Measurements from ENCODE around the gene MRPL19.

DNA sequence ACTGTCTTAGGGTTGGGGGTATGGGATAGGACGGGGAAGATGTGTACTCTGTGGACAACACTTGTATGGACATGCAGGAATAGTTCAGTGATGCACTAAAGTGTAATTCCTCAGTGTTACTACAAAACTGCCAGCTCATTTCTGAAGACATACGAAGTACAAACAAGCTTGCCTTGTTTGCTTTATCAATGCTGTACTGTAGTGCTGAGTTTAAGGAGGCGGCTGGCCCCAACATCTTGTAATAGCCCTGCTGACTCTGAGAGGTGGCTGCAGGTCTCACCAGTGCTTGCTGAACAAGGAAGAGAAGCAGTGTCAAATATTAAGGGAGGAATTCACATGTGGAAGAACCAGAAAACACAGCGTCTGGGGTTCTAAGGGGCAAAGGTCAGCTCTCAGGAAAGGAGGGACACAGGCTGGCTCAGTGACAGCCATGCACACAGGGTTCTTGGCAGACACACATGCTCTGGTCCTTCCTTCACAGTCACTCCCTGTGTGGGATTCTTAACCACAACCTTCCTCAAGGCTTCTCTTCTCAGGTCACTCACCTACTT, 46.0 kb upstream of the MRPL19 start:
- TF ChIP-seq, protein P1, sequence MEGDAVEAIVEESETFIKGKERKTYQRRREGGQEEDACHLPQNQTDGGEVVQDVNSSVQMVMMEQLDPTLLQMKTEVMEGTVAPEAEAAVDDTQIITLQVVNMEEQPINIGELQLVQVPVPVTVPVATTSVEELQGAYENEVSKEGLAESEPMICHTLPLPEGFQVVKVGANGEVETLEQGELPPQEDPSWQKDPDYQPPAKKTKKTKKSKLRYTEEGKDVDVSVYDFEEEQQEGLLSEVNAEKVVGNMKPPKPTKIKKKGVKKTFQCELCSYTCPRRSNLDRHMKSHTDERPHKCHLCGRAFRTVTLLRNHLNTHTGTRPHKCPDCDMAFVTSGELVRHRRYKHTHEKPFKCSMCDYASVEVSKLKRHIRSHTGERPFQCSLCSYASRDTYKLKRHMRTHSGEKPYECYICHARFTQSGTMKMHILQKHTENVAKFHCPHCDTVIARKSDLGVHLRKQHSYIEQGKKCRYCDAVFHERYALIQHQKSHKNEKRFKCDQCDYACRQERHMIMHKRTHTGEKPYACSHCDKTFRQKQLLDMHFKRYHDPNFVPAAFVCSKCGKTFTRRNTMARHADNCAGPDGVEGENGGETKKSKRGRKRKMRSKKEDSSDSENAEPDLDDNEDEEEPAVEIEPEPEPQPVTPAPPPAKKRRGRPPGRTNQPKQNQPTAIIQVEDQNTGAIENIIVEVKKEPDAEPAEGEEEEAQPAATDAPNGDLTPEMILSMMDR (IDR thresholded peaks at IDR 0.05; ENCODE audit: insufficient read depth, low read length, poor library complexity, severe bottlenecking), result no peak
- no peak for TF ChIP-seq EZH2phosphoT487 (conservative IDR thresholded peaks at IDR 0.05; ENCODE audit: low read length)
